HL-60 (cell line): ENCODE results near the gene LTV1.
"Not testable (repeated sequence)": the region's sequence is repeated elsewhere in the genome, so short reads cannot be mapped to it uniquely, and the experiment has no call there.

Source experiments
- REST ChIP-seq: IDR thresholded peaks from 2 replicates; pipeline ENCODE4 v1.6.1; 2012; ENCODE audit warnings: low read depth; ENCODE audit not compliant: insufficient replicate concordance
- TF ChIP-seq, protein P1 (sequence below): IDR thresholded peaks from one replicate; pipeline ENCODE4 v1.5.1; 2011; ENCODE audit warnings: low read length, control low read depth, inconsistent platforms; ENCODE audit not compliant: insufficient read depth

GRCh38 chr6:143851706-143852105 lies 8.6 kb downstream of the LTV1 start:
- TF ChIP-seq, protein P1, sequence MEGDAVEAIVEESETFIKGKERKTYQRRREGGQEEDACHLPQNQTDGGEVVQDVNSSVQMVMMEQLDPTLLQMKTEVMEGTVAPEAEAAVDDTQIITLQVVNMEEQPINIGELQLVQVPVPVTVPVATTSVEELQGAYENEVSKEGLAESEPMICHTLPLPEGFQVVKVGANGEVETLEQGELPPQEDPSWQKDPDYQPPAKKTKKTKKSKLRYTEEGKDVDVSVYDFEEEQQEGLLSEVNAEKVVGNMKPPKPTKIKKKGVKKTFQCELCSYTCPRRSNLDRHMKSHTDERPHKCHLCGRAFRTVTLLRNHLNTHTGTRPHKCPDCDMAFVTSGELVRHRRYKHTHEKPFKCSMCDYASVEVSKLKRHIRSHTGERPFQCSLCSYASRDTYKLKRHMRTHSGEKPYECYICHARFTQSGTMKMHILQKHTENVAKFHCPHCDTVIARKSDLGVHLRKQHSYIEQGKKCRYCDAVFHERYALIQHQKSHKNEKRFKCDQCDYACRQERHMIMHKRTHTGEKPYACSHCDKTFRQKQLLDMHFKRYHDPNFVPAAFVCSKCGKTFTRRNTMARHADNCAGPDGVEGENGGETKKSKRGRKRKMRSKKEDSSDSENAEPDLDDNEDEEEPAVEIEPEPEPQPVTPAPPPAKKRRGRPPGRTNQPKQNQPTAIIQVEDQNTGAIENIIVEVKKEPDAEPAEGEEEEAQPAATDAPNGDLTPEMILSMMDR = not testable (repeated sequence)
- not testable (repeated sequence) for TF ChIP-seq REST
